ENCODE results near the gene CABLES1.

Gene CABLES1

GRCh38 chr18:23138471-23138870 lies 3.2 kb downstream of the CABLES1 start:
- H3K27me3 ChIP-seq (ENCODE audit: insufficient read depth, poor library complexity, severe bottlenecking): no peaks in the 10 kb centered on the region
- H3K4me3 ChIP-seq (replicated peaks; ENCODE audit: insufficient read depth, low read length): no peak overlapping the region
- DNase-seq (ENCODE audit: low read depth in 1 of 2, low spot score in 1 of 2): no peak
- no peak overlapping the region for H3K27ac ChIP-seq (replicated peaks)
- TF ChIP-seq SPI1 (IDR thresholded peaks at IDR 0.05; ENCODE audit: borderline replicate concordance, low read depth): no peak

- no peak for DNase-seq (ENCODE audit: low read depth in 1 of 2, low spot score in 1 of 2)
- no peak overlapping the region for H3K4me3 ChIP-seq (replicated peaks; ENCODE audit: insufficient read depth, low read length)
- H3K27ac ChIP-seq (replicated peaks): peak overlapping the region; percentile 91
- TF ChIP-seq SPI1 (IDR thresholded peaks at IDR 0.05; ENCODE audit: borderline replicate concordance, low read depth) (no peak), CTCF (IDR thresholded peaks at IDR 0.05; ENCODE audit: insufficient read depth, low read length) (no peak), POLR2AphosphoS5 (IDR thresholded peaks at IDR 0.05; ENCODE audit: low read depth) (no peak), GABPA (IDR thresholded peaks at IDR 0.05; ENCODE audit: low read depth) (no peak), REST (IDR thresholded peaks at IDR 0.05; ENCODE audit: insufficient replicate concordance, low read depth) (no peak)
- no peaks in the 10 kb centered on the region for H3K27me3 ChIP-seq (ENCODE audit: insufficient read depth, poor library complexity, severe bottlenecking)
Measured at GRCh38 chr18:23141104-23141999, 6.1 kb downstream of the CABLES1 start.

GRCh38 chr18:23142251-23142929 lies 7.1 kb downstream of the CABLES1 start:
- TF ChIP-seq REST (IDR thresholded peaks at IDR 0.05; ENCODE audit: insufficient replicate concordance, low read depth) (no peak), GABPA (IDR thresholded peaks at IDR 0.05; ENCODE audit: low read depth) (no peak), SPI1 (IDR thresholded peaks at IDR 0.05; ENCODE audit: borderline replicate concordance, low read depth) (no peak), POLR2AphosphoS5 (IDR thresholded peaks at IDR 0.05; ENCODE audit: low read depth) (no peak), CTCF (IDR thresholded peaks at IDR 0.05; ENCODE audit: insufficient read depth, low read length) (no peak)
- H3K27me3 ChIP-seq (ENCODE audit: insufficient read depth, poor library complexity, severe bottlenecking): no peaks in the 10 kb centered on the region
- DNase-seq (ENCODE audit: low read depth in 1 of 2, low spot score in 1 of 2): no peak
- H3K4me3 ChIP-seq (replicated peaks; ENCODE audit: insufficient read depth, low read length): no peak overlapping the region
- H3K27ac ChIP-seq (replicated peaks): peak overlapping the region; percentile 91

Measured in HL-60 (cell line).